SK-N-SH (cell line): ENCODE results near the gene CENPF.

Source experiments
- CHD2 ChIP-seq: fragments of 150-350 bp; IDR thresholded peaks from 2 replicates; pipeline ENCODE4 v1.6.1; 2018; ENCODE audit warnings: low read length; ENCODE audit not compliant: partially characterized antibody
- EP300 ChIP-seq, 2 experiments: IDR thresholded peaks; 2 replicates each; pipeline versions ENCODE4 v1.4.0 to v1.6.1; 2012; ENCODE audit warnings: borderline replicate concordance in 1 of 2, low read depth in 1 of 2, low read length in 1 of 2
- FOXM1 ChIP-seq: IDR thresholded peaks from 2 replicates; pipeline ENCODE4 v1.4.0; 2012; ENCODE audit warnings: low read depth, mild to moderate bottlenecking
- NFIC ChIP-seq: IDR thresholded peaks from 2 replicates; pipeline ENCODE4 v1.4.0; 2012; ENCODE audit warnings: borderline replicate concordance
- POLR2AphosphoS5 ChIP-seq: IDR thresholded peaks from 2 replicates; pipeline ENCODE4 v1.6.1; 2012; ENCODE audit warnings: low read depth, low read length
- RAD21 ChIP-seq: IDR thresholded peaks from 2 replicates; pipeline ENCODE4 v1.6.1; 2012; ENCODE audit warnings: mild to moderate bottlenecking, low read length
- RFX5 ChIP-seq: IDR thresholded peaks from 2 replicates; pipeline ENCODE4 v1.6.1; 2012; ENCODE audit warnings: mild to moderate bottlenecking, improper control_type of control experiment, low read length
- TAF1 ChIP-seq: IDR thresholded peaks from 2 replicates; pipeline ENCODE4 v1.6.1; 2012; ENCODE audit warnings: low read depth, mild to moderate bottlenecking, low read length, moderate library complexity, borderline replicate concordance
- TEAD4 ChIP-seq: IDR thresholded peaks from 2 replicates; pipeline ENCODE4 v1.4.0; 2012; ENCODE audit warnings: mild to moderate bottlenecking, borderline replicate concordance; ENCODE audit not compliant: insufficient read depth
- USF2 ChIP-seq: fragments of 150-350 bp; IDR thresholded peaks from 2 replicates; pipeline ENCODE4 v1.6.1; 2017; ENCODE audit warnings: antibody characterized with exemption, low read length, low read depth, borderline replicate concordance
- TF ChIP-seq, protein P1 (sequence below): fragments of 200-600 bp; sonication (generic); IDR thresholded peaks from 2 replicates; pipeline ENCODE4 v1.6.1; 2017; ENCODE audit warnings: antibody characterized with exemption, mild to moderate bottlenecking, moderate library complexity
- TF ChIP-seq, protein P2 (sequence below): IDR thresholded peaks from 2 replicates; pipeline ENCODE4 v1.6.1; 2012; ENCODE audit warnings: mild to moderate bottlenecking, low read depth, low read length, moderate library complexity
- TF ChIP-seq, protein P3 (sequence below): IDR thresholded peaks from 2 replicates; pipeline ENCODE4 v1.4.0; 2012; ENCODE audit warnings: low read depth
- TF ChIP-seq, protein P4 (sequence below): IDR thresholded peaks from 2 replicates; pipeline ENCODE4 v1.4.0; 2012; ENCODE audit warnings: low read depth, borderline replicate concordance

DNA sequence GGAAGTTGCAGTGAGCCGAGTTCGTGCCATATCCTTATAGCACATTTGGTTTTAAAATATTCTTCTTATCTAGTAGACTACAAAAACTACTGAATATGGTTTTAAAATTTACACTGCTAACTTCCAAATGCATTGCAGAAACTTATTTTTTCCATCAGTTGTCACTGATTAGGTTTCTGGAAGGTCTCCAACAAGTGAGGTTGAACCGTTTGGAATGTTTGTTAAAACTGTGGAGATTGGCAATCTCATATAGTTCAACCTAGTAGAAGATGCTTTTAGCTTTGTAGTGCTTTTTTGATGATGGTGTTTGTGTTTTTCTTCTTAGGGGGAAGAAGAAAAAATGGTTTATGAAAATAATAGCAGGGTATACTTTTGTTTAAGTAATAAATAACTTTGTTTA, 12.9 kb downstream of the CENPF start:
- TF ChIP-seq, protein P1, sequence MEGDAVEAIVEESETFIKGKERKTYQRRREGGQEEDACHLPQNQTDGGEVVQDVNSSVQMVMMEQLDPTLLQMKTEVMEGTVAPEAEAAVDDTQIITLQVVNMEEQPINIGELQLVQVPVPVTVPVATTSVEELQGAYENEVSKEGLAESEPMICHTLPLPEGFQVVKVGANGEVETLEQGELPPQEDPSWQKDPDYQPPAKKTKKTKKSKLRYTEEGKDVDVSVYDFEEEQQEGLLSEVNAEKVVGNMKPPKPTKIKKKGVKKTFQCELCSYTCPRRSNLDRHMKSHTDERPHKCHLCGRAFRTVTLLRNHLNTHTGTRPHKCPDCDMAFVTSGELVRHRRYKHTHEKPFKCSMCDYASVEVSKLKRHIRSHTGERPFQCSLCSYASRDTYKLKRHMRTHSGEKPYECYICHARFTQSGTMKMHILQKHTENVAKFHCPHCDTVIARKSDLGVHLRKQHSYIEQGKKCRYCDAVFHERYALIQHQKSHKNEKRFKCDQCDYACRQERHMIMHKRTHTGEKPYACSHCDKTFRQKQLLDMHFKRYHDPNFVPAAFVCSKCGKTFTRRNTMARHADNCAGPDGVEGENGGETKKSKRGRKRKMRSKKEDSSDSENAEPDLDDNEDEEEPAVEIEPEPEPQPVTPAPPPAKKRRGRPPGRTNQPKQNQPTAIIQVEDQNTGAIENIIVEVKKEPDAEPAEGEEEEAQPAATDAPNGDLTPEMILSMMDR, result no peak
- TF ChIP-seq USF2 (no peak), POLR2AphosphoS5 (no peak), RFX5 (no peak), CHD2 (no peak), TAF1 (no peak), NFIC (0 out of 2 replicates have a peak, but pooled peaks have one; percentile 23), EP300 (IDR thresholded peaks at IDR 0.05; ENCODE audit: borderline replicate concordance in 1 of 2, low read depth in 1 of 2, low read length in 1 of 2) (no peak), RAD21 (no peak), TEAD4 (no peak), FOXM1 (no peak)
- TF ChIP-seq, protein P2, sequence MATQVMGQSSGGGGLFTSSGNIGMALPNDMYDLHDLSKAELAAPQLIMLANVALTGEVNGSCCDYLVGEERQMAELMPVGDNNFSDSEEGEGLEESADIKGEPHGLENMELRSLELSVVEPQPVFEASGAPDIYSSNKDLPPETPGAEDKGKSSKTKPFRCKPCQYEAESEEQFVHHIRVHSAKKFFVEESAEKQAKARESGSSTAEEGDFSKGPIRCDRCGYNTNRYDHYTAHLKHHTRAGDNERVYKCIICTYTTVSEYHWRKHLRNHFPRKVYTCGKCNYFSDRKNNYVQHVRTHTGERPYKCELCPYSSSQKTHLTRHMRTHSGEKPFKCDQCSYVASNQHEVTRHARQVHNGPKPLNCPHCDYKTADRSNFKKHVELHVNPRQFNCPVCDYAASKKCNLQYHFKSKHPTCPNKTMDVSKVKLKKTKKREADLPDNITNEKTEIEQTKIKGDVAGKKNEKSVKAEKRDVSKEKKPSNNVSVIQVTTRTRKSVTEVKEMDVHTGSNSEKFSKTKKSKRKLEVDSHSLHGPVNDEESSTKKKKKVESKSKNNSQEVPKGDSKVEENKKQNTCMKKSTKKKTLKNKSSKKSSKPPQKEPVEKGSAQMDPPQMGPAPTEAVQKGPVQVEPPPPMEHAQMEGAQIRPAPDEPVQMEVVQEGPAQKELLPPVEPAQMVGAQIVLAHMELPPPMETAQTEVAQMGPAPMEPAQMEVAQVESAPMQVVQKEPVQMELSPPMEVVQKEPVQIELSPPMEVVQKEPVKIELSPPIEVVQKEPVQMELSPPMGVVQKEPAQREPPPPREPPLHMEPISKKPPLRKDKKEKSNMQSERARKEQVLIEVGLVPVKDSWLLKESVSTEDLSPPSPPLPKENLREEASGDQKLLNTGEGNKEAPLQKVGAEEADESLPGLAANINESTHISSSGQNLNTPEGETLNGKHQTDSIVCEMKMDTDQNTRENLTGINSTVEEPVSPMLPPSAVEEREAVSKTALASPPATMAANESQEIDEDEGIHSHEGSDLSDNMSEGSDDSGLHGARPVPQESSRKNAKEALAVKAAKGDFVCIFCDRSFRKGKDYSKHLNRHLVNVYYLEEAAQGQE, result no peak
- TF ChIP-seq, protein P3, sequence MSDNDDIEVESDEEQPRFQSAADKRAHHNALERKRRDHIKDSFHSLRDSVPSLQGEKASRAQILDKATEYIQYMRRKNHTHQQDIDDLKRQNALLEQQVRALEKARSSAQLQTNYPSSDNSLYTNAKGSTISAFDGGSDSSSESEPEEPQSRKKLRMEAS, result no peak
- TF ChIP-seq, protein P4, sequence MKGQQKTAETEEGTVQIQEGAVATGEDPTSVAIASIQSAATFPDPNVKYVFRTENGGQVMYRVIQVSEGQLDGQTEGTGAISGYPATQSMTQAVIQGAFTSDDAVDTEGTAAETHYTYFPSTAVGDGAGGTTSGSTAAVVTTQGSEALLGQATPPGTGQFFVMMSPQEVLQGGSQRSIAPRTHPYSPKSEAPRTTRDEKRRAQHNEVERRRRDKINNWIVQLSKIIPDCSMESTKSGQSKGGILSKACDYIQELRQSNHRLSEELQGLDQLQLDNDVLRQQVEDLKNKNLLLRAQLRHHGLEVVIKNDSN, result no peak
